Measurements from ENCODE around the gene ARL15.

DNA sequence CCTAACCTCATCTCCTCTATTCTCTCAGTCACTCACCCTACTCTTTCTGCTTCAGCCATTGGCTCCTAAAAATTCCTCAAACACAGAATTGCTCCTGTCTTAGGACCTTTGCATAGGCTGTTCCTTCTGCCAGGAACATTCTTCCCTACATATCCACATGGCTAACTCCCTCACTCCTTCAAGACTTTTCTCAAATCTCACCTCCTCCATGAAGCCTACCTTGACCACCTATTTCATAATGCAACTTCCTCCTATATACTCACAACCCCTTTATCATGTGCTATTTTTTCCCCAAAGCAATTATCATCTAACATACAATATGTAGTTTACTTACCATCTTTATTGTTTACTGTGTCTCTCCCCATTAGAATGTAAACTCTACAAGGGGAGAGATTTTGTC is 45.8 kb downstream of the ARL15 start:
- TF ChIP-seq, protein P1, sequence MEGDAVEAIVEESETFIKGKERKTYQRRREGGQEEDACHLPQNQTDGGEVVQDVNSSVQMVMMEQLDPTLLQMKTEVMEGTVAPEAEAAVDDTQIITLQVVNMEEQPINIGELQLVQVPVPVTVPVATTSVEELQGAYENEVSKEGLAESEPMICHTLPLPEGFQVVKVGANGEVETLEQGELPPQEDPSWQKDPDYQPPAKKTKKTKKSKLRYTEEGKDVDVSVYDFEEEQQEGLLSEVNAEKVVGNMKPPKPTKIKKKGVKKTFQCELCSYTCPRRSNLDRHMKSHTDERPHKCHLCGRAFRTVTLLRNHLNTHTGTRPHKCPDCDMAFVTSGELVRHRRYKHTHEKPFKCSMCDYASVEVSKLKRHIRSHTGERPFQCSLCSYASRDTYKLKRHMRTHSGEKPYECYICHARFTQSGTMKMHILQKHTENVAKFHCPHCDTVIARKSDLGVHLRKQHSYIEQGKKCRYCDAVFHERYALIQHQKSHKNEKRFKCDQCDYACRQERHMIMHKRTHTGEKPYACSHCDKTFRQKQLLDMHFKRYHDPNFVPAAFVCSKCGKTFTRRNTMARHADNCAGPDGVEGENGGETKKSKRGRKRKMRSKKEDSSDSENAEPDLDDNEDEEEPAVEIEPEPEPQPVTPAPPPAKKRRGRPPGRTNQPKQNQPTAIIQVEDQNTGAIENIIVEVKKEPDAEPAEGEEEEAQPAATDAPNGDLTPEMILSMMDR (conservative IDR thresholded peaks at IDR 0.05; ENCODE audit: low read depth, low read length), result no peak
- no peak for TF ChIP-seq EZH2phosphoT487 (IDR thresholded peaks at IDR 0.05; ENCODE audit: borderline replicate concordance, low read length)

All from PC-3 (cell line).